Left renal pelvis (tissue), 4 donors: ENCODE data around the gene UBE2G2. TPM values are rescaled to one million over a fixed set of nuclear protein-coding genes. Genes with fewer than 3 reads are reported as not detected.

ENCODE experiments used
- DNase-seq, 4 donors: peaks; one replicate each; pipeline ENCODE4 v3.0.0-alpha.2; 2013; ENCODE audit warnings: low read depth in 4 of 4, low spot score in 3 of 4
- polyA plus RNA-seq, 4 donors: library from polyadenylated mRNA; unstranded; fragments of 120-200 nt; gene quantifications; one replicate each; pipeline ENCODE4 v1.2.1, GENCODE V29; 2013; ENCODE audit not compliant: insufficient read length in 4 of 4

UBE2G2 gene
- polyA plus RNA-seq, 4 donors: 58.6 to 134 (median 81.8) TPM

GRCh38 chr21:44816761-44817505 lies 15.3 kb upstream of the UBE2G2 start:
- DNase-seq: no peak

GRCh38 chr21:44815852-44816628 lies 14.4 kb upstream of the UBE2G2 start:
- DNase-seq: no peak

- DNase-seq: no peak
Observed at GRCh38 chr21:44815225-44815624, 13.6 kb upstream of the UBE2G2 start.

DNA sequence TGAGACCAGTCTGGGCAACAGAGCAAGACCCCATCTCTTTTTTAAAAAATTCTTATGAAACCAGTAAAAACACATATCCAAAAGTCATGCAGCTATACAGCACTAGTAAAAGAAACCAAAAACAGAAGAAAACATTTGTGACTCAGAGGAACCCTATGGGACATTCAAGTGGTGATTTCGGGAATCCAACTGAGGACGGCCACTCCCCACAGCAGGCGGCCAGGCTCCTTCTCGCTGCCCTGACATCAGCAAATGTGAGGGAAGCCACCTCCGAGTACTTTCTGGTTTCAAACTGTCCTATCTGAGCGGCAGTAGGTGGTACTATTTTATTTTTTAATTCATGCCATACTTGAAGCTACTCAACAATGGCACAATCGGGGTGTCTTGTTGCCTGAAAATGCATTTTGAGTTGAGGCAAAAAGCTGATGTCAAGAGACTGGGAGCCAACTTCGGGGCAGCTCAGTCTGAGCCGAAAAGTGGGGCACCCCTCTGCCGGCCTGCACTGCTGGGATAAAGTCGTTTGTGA lies 12.9 kb upstream of the UBE2G2 start:
- no peak for DNase-seq

DNA sequence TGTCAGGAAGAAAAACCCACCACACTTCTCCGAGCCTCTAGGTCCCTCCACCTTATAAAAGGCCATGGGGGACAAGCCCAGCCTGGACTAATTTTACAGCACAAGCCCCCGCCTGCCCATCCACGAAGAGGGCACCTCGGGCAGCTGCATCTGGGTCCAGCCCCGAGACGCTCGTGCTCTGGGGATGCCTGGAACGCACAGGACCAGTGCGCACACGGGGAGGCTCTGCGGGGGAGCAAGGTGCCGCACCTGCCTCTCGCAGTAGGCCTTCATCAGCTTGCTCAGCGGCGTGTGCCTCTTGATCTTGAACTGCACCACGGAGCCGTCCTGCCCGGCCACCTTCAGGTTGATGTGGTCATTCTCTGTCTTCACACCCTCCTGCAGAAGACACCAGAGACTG lies 12.1 kb upstream of the UBE2G2 start:
- DNase-seq: no peak

- no peak for DNase-seq
Observed at GRCh38 chr21:44813149-44813548, 11.5 kb upstream of the UBE2G2 start.

DNA sequence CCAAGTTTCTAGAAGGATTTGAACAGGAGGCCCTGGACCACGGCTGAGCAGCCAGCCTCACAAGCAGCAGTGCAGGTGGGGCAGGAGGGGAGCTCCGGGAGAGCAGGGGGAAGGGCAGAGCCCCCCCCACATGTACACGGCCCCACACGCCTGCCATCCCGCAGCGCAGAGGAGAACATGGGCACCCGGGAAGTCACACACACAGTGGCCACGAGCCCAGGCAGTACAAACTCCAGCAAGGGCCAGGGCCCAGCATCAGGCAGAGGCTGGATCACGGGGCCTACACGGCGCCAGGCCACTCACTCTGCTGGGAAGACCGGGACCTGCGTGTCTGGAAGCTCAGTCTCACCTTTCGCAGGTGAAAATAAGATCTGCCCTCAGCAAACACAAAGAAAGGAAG lies 11.0 kb upstream of the UBE2G2 start:
- no peak for DNase-seq

- DNase-seq: no peak
Observed at GRCh38 chr21:44810779-44811178, 9.2 kb upstream of the UBE2G2 start.

- DNase-seq: no peak
Observed at GRCh38 chr21:44805859-44806258, 4.2 kb upstream of the UBE2G2 start.

GRCh38 chr21:44805226-44805625 lies 3.6 kb upstream of the UBE2G2 start:
- DNase-seq: no peak

DNA sequence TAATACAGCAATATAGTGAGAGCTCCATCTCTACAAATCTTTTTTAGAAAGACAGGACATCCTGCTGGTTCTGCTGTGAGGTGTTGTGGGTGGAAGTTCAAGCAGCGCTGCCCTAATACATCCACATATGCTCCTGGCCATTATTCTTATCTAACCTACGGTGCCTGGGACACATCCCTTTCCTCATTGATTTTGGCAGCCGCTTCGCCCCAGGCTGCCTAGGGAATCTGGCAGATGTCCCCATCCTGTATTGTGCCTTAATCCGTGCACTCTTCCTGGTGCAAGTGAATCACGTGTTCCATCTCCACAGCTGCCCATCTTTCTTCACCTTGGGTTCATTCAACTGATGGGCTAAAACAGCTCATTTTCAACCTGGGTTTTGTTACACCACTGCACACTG lies 3.1 kb upstream of the UBE2G2 start:
- DNase-seq: no peak

- DNase-seq: no peak
Observed at GRCh38 chr21:44803651-44804050, 2.0 kb upstream of the UBE2G2 start.

- no peak for DNase-seq
Observed at GRCh38 chr21:44802396-44803153, 955 bp upstream of the UBE2G2 start.

DNA sequence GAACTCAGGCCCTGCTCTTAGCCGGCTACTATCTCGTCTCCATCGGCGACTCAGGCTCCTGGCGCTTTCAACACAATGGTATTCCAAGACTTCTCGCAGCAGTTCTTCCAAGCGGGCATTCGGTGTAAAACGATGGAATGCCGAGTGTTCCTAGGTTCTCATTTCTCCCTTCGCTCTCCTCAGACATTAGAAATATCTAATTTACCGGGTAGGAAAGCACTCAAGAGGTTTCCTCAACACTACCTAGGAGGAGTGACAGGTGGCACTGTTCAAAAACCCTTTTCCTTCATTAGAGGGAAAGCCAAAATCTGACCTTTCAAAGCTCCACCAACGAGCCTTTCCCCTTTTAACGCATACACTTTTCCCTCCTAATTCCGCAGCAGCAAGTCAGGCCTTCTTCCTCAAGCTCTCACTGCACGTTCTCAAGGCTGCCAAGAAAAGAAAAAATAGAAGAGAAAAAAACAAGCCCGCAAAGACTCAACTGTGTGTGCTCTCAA lies 601 bp downstream of the UBE2G2 start:
- DNase-seq: no peak

- DNase-seq: no peak
Observed at GRCh38 chr21:44800103-44800502, 1.5 kb downstream of the UBE2G2 start.

- DNase-seq: no peak
Observed at GRCh38 chr21:44799646-44800045, 2.0 kb downstream of the UBE2G2 start.

- DNase-seq: no peak
Observed at GRCh38 chr21:44797775-44798174, 3.8 kb downstream of the UBE2G2 start.

- DNase-seq: no peak
Observed at GRCh38 chr21:44795342-44795741, 6.3 kb downstream of the UBE2G2 start.

DNA sequence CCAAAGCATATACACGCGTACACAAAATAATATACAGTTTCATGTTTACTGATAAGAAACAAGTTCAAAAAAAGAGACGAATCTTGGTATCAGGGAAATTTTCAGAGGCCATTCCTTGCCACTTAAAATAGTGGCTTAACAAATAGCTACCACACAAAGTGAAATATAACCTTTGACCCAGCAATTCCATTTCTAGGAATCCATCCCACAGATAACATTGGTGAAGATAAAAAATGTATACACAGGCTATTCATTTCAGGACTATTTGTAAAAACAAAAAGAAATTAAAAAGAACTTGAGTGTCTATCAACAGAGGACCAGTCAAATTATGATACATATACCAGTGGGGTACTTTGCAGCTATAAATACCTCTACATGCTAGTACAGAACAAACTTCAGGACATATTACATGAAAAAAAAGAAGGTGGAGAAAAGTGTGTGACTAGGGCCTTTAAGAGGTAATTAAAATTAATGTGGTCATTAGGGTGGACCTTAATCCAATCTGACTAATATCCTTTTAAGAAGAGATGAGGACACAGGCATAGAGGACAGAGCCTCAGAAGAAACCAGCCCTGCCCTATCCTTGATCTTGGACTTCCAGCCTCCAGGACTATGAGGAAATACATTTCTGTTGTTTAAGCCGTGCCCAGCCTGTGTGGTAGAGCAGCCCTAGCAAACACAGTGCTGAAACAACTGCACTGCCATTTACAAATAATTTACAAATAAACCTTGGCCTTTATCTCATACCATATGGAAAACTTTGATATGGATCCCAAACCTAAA lies 7.8 kb downstream of the UBE2G2 start:
- DNase-seq: no peak
